Stomach (tissue), 9 donors: ENCODE data around the gene TMEM139. TPM values are rescaled to one million over a fixed set of nuclear protein-coding genes. Genes with fewer than 3 reads are reported as not detected.

Experiments used
- DNase-seq, 2 donors: peaks; one replicate each; pipeline versions ENCODE4 v3.0.0 to v3.0.0-alpha.2; 2013 to 2019
- H3K27ac ChIP-seq, 5 donors: fragments of 200-600 bp in 4 of 5; sonication (generic) in 4 of 5; one replicate each; pipeline ENCODE4 v1.5.1; 2013 to 2019; ENCODE audit warnings: mild to moderate bottlenecking in 1 of 5, moderate library complexity in 1 of 5
- H3K27me3 ChIP-seq, 3 donors: fragments of 200-600 bp; sonication (generic); one replicate each; pipeline ENCODE4 v1.5.1; 2017 to 2019; ENCODE audit warnings: mixed run types in 1 of 3
- H3K36me3 ChIP-seq, 4 donors: fragments of 200-600 bp; sonication (generic); 1 replicate in 3 of 4; 2 replicates in 1 of 4; pipeline ENCODE4 v1.5.1; 2016 to 2019
- H3K4me1 ChIP-seq, 4 donors: fragments of 200-600 bp; sonication (generic); one replicate each; pipeline ENCODE4 v1.5.1; 2016 to 2019
- H3K4me3 ChIP-seq, 4 donors: fragments of 200-600 bp; sonication (generic) in 3 of 4; one replicate each; pipeline ENCODE4 v1.5.1; 2016 to 2019; ENCODE audit warnings: mild to moderate bottlenecking in 1 of 4
- H3K9me3 ChIP-seq, 4 donors: fragments of 200-600 bp; sonication (generic); one replicate each; pipeline ENCODE4 v1.5.1; 2016 to 2019
- CTCF ChIP-seq, 7 experiments: fragments of 450-650 bp in 4 of 7; fragments of 200-600 bp in 3 of 7; sonication (generic) in 3 of 7; IDR thresholded peaks; one replicate each; pipeline ENCODE4 v1.5.1; 2016 to 2019; ENCODE audit warnings: antibody characterized with exemption in 7 of 7, control low read depth in 2 of 7, mild to moderate bottlenecking in 1 of 7
- EP300 ChIP-seq: sonication (generic); formaldehyde crosslinking; IDR thresholded peaks from one replicate; pipeline ENCODE4 v1.6.1; 2017; ENCODE audit warnings: antibody characterized with exemption
- POLR2A ChIP-seq, 4 donors: fragments of 450-650 bp; IDR thresholded peaks; one replicate each; pipeline ENCODE4 v1.6.1; 2016; ENCODE audit warnings: antibody characterized with exemption in 4 of 4, control low read depth in 2 of 4, mild to moderate bottlenecking in 1 of 4, moderate library complexity in 1 of 4
- POLR2AphosphoS5 ChIP-seq, 3 donors: sonication (generic); formaldehyde crosslinking; IDR thresholded peaks; one replicate each; pipeline ENCODE4 v1.6.1; 2016; ENCODE audit warnings: antibody characterized with exemption in 3 of 3
- WGBS, 5 donors: extraction: QIAGEN DNeasy Blood & Tissue Kit in 3 of 5; methylation state at CpG; one replicate each; pipeline versions ENCODE4 v1.1.5 to v1.1.7; 2013 to 2018; 5-methylcytosine and 5-hydroxymethylcytosine counted together
- intact Hi-C: fragments of 100-400 bp; cut with DNase I; formaldehyde crosslinking; loops from one replicate; pipeline ENCODE4 v1.15.1; 2023; ENCODE audit warnings: low total_unique reads
- polyA plus RNA-seq, 3 donors: library from polyadenylated mRNA; stranded (reverse); fragments of 200-250 nt; gene quantifications; one replicate each; pipeline ENCODE4 v1.2.3, GENCODE V29; 2013
- total RNA-seq, 5 donors: library from RNA; depleted of rRNA; stranded (reverse); fragments of >200 nt; gene quantifications; one replicate each; pipeline versions ENCODE4 v1.1.0 to v1.2.3, GENCODE V29; 2014 to 2016
- donor health status: healthy with polysubstance abuse.
- donor health status: Bipolar disorder and iron deficiency.
- donor health status: healthy.

TMEM139 gene
- total and polyA plus RNA-seq, 8 donors = 0.89 to 15.3 (median 6.4) TPM

GRCh38 chr7:143242306-143242705 lies 42.5 kb upstream of the TMEM139 start:
- Histone ChIP-seq H3K9me3 (peaks cover 0 to 2% (median 0%) of the 10 kb centered on the region in 4 donors), H3K27me3 (no peaks in the 10 kb centered on the region), H3K4me1 (peaks cover 0 to 31% (median 12%) of the 10 kb centered on the region in 4 donors), H3K36me3 (no peaks in the 10 kb centered on the region), H3K27ac (no peak overlapping the region), H3K4me3 (no peak overlapping the region)
- DNase-seq = no peak
- WGBS, 5 donors = 82 to 89% (median 86%) methylated on average over 11 of the region's 11 CpGs
- intact Hi-C loops = no loop called here
- TF ChIP-seq POLR2A (IDR thresholded peaks at IDR 0.05) = no peak
- TF ChIP-seq CTCF (IDR thresholded peaks at IDR 0.05) = no peak
- no peak for TF ChIP-seq EP300
- no peak for TF ChIP-seq POLR2AphosphoS5 (IDR thresholded peaks at IDR 0.05)

GRCh38 chr7:143243111-143243510 lies 41.6 kb upstream of the TMEM139 start:
- Histone ChIP-seq H3K9me3 (no peaks in the 10 kb centered on the region), H3K4me3 (no peak overlapping the region), H3K4me1 (peaks cover 0 to 34% (median 12%) of the 10 kb centered on the region in 4 donors), H3K36me3 (no peaks in the 10 kb centered on the region), H3K27ac (no peak overlapping the region), H3K27me3 (no peaks in the 10 kb centered on the region)
- 22 to 41% (median 31%) methylated on average over 7 of the region's 7 CpGs for WGBS, 5 donors
- intact Hi-C loops = no loop called here
- TF ChIP-seq EP300 = no peak
- TF ChIP-seq CTCF (IDR thresholded peaks at IDR 0.05) = no peak
- TF ChIP-seq POLR2AphosphoS5 (IDR thresholded peaks at IDR 0.05) = no peak
- TF ChIP-seq POLR2A (IDR thresholded peaks at IDR 0.05) = no peak
- DNase-seq = no peak

DNA sequence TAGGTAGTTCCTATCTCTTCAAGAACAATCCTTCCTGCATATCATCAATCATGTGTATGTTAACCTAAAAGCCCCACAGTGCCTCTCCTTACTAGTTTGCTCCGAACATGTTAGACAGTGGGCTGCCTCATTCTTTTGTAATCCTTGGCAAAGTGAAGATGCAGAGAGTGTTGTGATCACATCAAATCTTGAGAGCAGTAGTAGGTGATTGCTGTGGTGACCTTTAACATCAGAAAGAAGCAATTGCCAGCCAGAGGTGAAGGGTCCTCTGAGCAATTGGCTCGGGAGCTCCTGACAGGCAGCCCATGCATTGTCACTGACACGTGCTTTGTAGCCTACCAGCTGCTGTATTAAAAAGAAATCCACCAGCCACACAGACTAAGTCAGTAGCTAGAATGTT lies 41.1 kb upstream of the TMEM139 start:
- no peaks in the 10 kb centered on the region for H3K27me3 ChIP-seq
- no peak overlapping the region for H3K27ac ChIP-seq
- H3K4me3 ChIP-seq = no peak overlapping the region
- intact Hi-C loops = no loop called here
- WGBS, 5 donors = 28 to 45% (median 40%) methylated on average over 3 of the region's 3 CpGs
- peaks cover 0 to 37% (median 12%) of the 10 kb centered on the region in 4 donors for H3K4me1 ChIP-seq
- no peaks in the 10 kb centered on the region for H3K36me3 ChIP-seq
- H3K9me3 ChIP-seq = no peaks in the 10 kb centered on the region
- no peak for DNase-seq
- TF ChIP-seq POLR2AphosphoS5 (IDR thresholded peaks at IDR 0.05) = no peak
- TF ChIP-seq EP300 = no peak
- TF ChIP-seq POLR2A (IDR thresholded peaks at IDR 0.05) = no peak
- no peak for TF ChIP-seq CTCF (IDR thresholded peaks at IDR 0.05)

DNA sequence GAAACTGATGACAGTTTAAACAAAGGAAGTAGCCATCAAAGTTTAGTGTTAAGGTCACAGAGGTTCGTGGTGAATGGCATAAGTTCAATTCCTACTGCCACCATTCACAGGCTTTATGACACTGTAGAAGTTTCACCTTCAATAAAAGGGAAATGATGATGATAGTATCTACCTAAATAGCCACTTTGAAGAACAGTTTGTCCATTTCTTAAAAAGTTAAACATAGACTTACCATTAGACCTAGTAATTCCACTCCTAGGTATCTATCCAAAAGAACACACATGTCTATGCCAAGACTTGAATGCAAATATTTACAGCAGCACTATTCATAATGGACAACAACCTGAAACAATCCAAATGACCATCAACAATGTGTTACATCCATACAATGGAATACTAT lies 40.4 kb upstream of the TMEM139 start:
- Histone ChIP-seq H3K4me3 (no peak overlapping the region), H3K27me3 (no peaks in the 10 kb centered on the region), H3K27ac (no peak overlapping the region), H3K9me3 (no peaks in the 10 kb centered on the region), H3K4me1 (peaks cover 0 to 37% (median 12%) of the 10 kb centered on the region in 4 donors), H3K36me3 (no peaks in the 10 kb centered on the region)
- 29 to 53% (median 49%) methylated on average over 1 of the region's 1 CpG for WGBS, 5 donors
- TF ChIP-seq EP300 (no peak), POLR2AphosphoS5 (IDR thresholded peaks at IDR 0.05) (no peak), CTCF (IDR thresholded peaks at IDR 0.05) (no peak), POLR2A (IDR thresholded peaks at IDR 0.05) (no peak)
- intact Hi-C loops = no loop called here
- no peak for DNase-seq
